HepG2 (cell line): ENCODE measurements around the gene NAXD. TPM values are rescaled to one million over a fixed set of nuclear protein-coding genes. Genes with fewer than 3 reads are reported as not detected.

ENCODE experiments used
- ELF3 ChIP-seq: IDR thresholded peaks from 2 replicates; pipeline ENCODE4 v1.6.1; 2016; ENCODE audit warnings: missing genetic modification reagents, missing compliant biosample characterization
- MAFF ChIP-seq: IDR thresholded peaks from 2 replicates; pipeline ENCODE4 v1.6.1; 2011; ENCODE audit warnings: low read depth, low read length, improper control_type of control experiment
- MTF2 ChIP-seq: sonication (generic); formaldehyde crosslinking; IDR thresholded peaks from 2 replicates; pipeline ENCODE4 v1.5.0; 2020; ENCODE audit warnings: missing genetic modification reagents, borderline replicate concordance
- NFYB ChIP-seq: sonication (generic); formaldehyde crosslinking; IDR thresholded peaks from 2 replicates; pipeline ENCODE4 v1.4.0; 2020; ENCODE audit warnings: missing genetic modification reagents
- POLR2AphosphoS2 ChIP-seq: IDR thresholded peaks from 2 replicates; pipeline ENCODE4 v1.6.1; 2011; ENCODE audit warnings: low read depth, low read length, improper control_type of control experiment
- RAD21 ChIP-seq: fragments of 450-650 bp; formaldehyde crosslinking; IDR thresholded peaks from 2 replicates; pipeline ENCODE4 v1.5.0; 2020; ENCODE audit warnings: mild to moderate bottlenecking
- ZIK1 ChIP-seq: sonication (generic); formaldehyde crosslinking; IDR thresholded peaks from 2 replicates; pipeline ENCODE4 v1.5.0; 2020; ENCODE audit warnings: mild to moderate bottlenecking, low read depth, missing genetic modification reagents, borderline replicate concordance
- ZNF431 ChIP-seq: sonication (generic); formaldehyde crosslinking; IDR thresholded peaks from 2 replicates; pipeline ENCODE4 v1.9.0; 2022; ENCODE audit warnings: missing genetic modification reagents, low read depth, mild to moderate bottlenecking, borderline replicate concordance
- ZNF562 ChIP-seq: sonication (generic); formaldehyde crosslinking; IDR thresholded peaks from 2 replicates; pipeline ENCODE4 v1.8.0; 2022; ENCODE audit warnings: missing genetic modification reagents, borderline replicate concordance
- ZNF563 ChIP-seq: sonication (generic); formaldehyde crosslinking; IDR thresholded peaks from 2 replicates; pipeline ENCODE4 v1.8.0; 2022; ENCODE audit warnings: mild to moderate bottlenecking, moderate library complexity, missing genetic modification reagents
- ZNF616 ChIP-seq: sonication (generic); formaldehyde crosslinking; IDR thresholded peaks from 2 replicates; pipeline ENCODE4 v1.5.0; 2020; ENCODE audit warnings: low read depth, mild to moderate bottlenecking, missing genetic modification reagents
- ZUFSP ChIP-seq: sonication (generic); formaldehyde crosslinking; IDR thresholded peaks from 2 replicates; pipeline ENCODE4 v1.9.0; 2021; ENCODE audit warnings: missing genetic modification reagents, mild to moderate bottlenecking, borderline replicate concordance
- polyA plus RNA-seq, 8 experiments: library from polyadenylated mRNA; depleted of rRNA in 3 of 8; stranded (reverse) in 7 of 8; unstranded in 1 of 8; fragments of >200 nt; fragmentation: Illumina TruSeq in 4 of 8; extraction: Trizol in 4 of 8; gene quantifications; 2 replicates each; pipeline versions ENCODE4 v1.2.1 to v1.2.3, GENCODE V29; 2011 to 2016; ENCODE audit warnings: low read depth in 4 of 8, missing spikeins in 1 of 8, mixed read lengths in 1 of 8; ENCODE audit not compliant: insufficient read depth in 1 of 8
- total RNA-seq, 5 experiments: library from RNA; depleted of rRNA; stranded (reverse); fragments of >200 nt; fragmentation: Illumina TruSeq; extraction: Trizol; gene quantifications; 2 replicates each; pipeline ENCODE4 v1.2.3, GENCODE V29; 2016; ENCODE audit warnings: low read depth in 1 of 5
- TF ChIP-seq, protein P1 (sequence below): sonication (generic); formaldehyde crosslinking; IDR thresholded peaks from 2 replicates; pipeline ENCODE4 v1.5.0; 2020; ENCODE audit warnings: missing genetic modification reagents, mild to moderate bottlenecking, borderline replicate concordance
- TF ChIP-seq, protein P2 (sequence below): sonication (generic); formaldehyde crosslinking; IDR thresholded peaks from 2 replicates; pipeline ENCODE4 v1.5.1; 2020; ENCODE audit warnings: mild to moderate bottlenecking, missing genetic modification reagents, moderate library complexity
- TF ChIP-seq, protein P3 (sequence below): sonication (generic); formaldehyde crosslinking; IDR thresholded peaks from 2 replicates; pipeline ENCODE4 v1.5.0; 2020; ENCODE audit warnings: mild to moderate bottlenecking, missing genetic modification reagents
- TF ChIP-seq, protein P4 (sequence below): sonication (generic); formaldehyde crosslinking; IDR thresholded peaks from 2 replicates; pipeline ENCODE4 v1.8.0; 2023; ENCODE audit warnings: mild to moderate bottlenecking, missing genetic modification reagents
- TF ChIP-seq, protein P5 (sequence below): conservative IDR thresholded peaks from 2 replicates; pipeline ENCODE4 v1.6.1; 2018; ENCODE audit warnings: missing genetic modification reagents

Gene NAXD
- total and polyA plus RNA-seq, 2 of the 13 experiments (the other 11 are each of a cell fraction or from before 2014, with no cell fraction given) = 19.0 to 23.2 TPM

DNA sequence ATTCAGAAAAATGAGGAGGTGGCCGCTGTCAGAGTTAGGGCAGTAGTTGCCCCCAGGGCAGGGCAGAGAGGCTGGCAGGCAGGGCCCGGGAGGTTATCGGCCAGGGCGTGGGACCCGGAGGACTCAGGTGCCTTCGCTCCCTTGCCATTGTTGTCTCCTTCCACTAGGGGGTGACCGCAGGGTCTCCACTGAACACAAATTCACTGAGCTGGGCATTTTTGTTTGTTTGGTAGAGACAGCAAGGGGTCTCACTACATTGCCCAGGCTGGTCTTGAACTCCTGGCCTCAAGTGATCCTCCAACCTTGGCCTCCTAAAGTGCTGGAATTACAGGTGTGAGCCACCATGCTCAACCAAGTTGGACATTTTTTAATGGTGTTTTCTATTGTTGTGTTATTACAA, 65.5 kb downstream of the NAXD start (continued):
- TF ChIP-seq, protein P1, sequence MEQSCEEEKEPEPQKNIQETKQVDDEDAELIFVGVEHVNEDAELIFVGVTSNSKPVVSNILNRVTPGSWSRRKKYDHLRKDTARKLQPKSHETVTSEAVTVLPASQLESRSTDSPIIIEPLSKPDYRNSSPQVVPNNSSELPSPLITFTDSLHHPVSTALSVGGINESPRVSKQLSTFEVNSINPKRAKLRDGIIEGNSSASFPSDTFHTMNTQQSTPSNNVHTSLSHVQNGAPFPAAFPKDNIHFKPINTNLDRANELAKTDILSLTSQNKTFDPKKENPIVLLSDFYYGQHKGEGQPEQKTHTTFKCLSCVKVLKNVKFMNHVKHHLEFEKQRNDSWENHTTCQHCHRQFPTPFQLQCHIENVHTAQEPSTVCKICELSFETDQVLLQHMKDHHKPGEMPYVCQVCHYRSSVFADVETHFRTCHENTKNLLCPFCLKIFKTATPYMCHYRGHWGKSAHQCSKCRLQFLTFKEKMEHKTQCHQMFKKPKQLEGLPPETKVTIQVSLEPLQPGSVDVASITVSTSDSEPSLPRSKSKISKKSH (CRISPR knock-in tag) = no peak
- no peak for TF ChIP-seq ZNF431 (CRISPR knock-in tag)
- no peak for TF ChIP-seq ZNF616 (CRISPR knock-in tag)
- TF ChIP-seq, protein P2, sequence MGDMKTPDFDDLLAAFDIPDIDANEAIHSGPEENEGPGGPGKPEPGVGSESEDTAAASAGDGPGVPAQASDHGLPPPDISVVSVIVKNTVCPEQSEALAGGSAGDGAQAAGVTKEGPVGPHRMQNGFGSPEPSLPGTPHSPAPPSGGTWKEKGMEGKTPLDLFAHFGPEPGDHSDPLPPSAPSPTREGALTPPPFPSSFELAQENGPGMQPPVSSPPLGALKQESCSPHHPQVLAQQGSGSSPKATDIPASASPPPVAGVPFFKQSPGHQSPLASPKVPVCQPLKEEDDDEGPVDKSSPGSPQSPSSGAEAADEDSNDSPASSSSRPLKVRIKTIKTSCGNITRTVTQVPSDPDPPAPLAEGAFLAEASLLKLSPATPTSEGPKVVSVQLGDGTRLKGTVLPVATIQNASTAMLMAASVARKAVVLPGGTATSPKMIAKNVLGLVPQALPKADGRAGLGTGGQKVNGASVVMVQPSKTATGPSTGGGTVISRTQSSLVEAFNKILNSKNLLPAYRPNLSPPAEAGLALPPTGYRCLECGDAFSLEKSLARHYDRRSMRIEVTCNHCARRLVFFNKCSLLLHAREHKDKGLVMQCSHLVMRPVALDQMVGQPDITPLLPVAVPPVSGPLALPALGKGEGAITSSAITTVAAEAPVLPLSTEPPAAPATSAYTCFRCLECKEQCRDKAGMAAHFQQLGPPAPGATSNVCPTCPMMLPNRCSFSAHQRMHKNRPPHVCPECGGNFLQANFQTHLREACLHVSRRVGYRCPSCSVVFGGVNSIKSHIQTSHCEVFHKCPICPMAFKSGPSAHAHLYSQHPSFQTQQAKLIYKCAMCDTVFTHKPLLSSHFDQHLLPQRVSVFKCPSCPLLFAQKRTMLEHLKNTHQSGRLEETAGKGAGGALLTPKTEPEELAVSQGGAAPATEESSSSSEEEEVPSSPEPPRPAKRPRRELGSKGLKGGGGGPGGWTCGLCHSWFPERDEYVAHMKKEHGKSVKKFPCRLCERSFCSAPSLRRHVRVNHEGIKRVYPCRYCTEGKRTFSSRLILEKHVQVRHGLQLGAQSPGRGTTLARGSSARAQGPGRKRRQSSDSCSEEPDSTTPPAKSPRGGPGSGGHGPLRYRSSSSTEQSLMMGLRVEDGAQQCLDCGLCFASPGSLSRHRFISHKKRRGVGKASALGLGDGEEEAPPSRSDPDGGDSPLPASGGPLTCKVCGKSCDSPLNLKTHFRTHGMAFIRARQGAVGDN (CRISPR knock-in tag) = 0 out of 2 replicates have a peak, but pooled peaks have one; percentile 12
- TF ChIP-seq, protein P3, sequence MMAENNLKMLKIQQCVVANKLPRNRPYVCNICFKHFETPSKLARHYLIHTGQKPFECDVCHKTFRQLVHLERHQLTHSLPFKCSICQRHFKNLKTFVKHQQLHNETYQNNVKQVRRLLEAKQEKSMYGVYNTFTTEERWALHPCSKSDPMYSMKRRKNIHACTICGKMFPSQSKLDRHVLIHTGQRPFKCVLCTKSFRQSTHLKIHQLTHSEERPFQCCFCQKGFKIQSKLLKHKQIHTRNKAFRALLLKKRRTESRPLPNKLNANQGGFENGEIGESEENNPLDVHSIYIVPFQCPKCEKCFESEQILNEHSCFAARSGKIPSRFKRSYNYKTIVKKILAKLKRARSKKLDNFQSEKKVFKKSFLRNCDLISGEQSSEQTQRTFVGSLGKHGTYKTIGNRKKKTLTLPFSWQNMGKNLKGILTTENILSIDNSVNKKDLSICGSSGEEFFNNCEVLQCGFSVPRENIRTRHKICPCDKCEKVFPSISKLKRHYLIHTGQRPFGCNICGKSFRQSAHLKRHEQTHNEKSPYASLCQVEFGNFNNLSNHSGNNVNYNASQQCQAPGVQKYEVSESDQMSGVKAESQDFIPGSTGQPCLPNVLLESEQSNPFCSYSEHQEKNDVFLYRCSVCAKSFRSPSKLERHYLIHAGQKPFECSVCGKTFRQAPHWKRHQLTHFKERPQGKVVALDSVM (CRISPR knock-in tag) = 0 out of 2 replicates have a peak, but pooled peaks have one; percentile 35
- no peak for TF ChIP-seq ZNF563 (CRISPR knock-in tag)
- TF ChIP-seq RAD21 = peak; percentile 49; the same call in 1 of the 2 replicates
- no peak for TF ChIP-seq NFYB
- no peak for TF ChIP-seq ZIK1 (CRISPR knock-in tag)
- no peak for TF ChIP-seq ELF3 (CRISPR knock-in tag)
- no peak for TF ChIP-seq ZUFSP (CRISPR knock-in tag)
- no peak for TF ChIP-seq MTF2 (CRISPR knock-in tag)
- TF ChIP-seq, protein P4, sequence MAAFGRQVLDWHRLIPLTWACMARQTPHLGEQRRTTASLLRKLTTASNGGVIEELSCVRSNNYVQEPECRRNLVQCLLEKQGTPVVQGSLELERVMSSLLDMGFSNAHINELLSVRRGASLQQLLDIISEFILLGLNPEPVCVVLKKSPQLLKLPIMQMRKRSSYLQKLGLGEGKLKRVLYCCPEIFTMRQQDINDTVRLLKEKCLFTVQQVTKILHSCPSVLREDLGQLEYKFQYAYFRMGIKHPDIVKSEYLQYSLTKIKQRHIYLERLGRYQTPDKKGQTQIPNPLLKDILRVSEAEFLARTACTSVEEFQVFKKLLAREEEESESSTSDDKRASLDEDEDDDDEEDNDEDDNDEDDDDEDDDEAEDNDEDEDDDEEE (CRISPR knock-in tag) = no peak
- peak; percentile 25; the same call in 1 of the 2 replicates for TF ChIP-seq MAFF
- TF ChIP-seq ZNF562 (CRISPR knock-in tag) = no peak
- TF ChIP-seq POLR2AphosphoS2 = no peak
- TF ChIP-seq, protein P5, sequence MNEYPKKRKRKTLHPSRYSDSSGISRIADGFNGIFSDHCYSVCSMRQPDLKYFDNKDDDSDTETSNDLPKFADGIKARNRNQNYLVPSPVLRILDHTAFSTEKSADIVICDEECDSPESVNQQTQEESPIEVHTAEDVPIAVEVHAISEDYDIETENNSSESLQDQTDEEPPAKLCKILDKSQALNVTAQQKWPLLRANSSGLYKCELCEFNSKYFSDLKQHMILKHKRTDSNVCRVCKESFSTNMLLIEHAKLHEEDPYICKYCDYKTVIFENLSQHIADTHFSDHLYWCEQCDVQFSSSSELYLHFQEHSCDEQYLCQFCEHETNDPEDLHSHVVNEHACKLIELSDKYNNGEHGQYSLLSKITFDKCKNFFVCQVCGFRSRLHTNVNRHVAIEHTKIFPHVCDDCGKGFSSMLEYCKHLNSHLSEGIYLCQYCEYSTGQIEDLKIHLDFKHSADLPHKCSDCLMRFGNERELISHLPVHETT (CRISPR knock-in tag) = no peak
